HUDEP-2 (cell line): ENCODE measurements around the gene THSD1.
"Not testable (repeated sequence)": the region's sequence is repeated elsewhere in the genome, so short reads cannot be mapped to it uniquely, and the experiment has no call there.

Experiments used
- DNase-seq, 76 experiments: peaks; one replicate each; lab custom pipeline; 2025; ENCODE audit not compliant: unreplicated experiment in 76 of 76; lab: John Stamatoyannopoulos, UW

The THSD1 gene

GRCh38 chr13:52361225-52361624 is 44.7 kb downstream of the THSD1 start:
- DNase-seq, result peak in 2 of 76 experiments; percentile 1 to 8

- DNase-seq, result no peak
These were observed 46.4 kb downstream of the THSD1 start for GRCh38 chr13:52359534-52359933.

DNA sequence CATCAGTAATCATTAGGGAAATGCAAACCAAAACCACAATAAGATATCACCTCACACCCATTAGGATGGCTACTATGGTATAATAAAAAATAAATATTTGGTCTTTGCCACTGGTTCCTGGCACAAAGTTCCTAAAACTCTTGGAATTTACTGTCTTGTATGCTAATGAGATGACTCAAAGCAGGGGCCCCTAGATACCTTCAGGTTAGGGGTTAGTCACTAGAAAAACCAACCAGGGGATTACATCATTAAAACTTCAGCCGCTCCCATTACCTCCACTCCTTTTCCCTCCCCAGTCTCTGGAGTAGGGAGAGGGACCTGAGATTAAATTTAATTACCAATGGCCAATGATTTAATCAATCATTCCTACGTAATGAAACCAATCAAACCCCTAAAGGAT is 49.6 kb downstream of the THSD1 start:
- DNase-seq, result no peak

GRCh38 chr13:52353193-52353592 is 52.8 kb downstream of the THSD1 start:
- DNase-seq, result no peak

GRCh38 chr13:52348983-52349780 is 56.8 kb downstream of the THSD1 start:
- peak in 5 of 76 experiments; percentile 2 to 19 (median 12) for DNase-seq

- DNase-seq, result no peak
These were observed 57.9 kb downstream of the THSD1 start for GRCh38 chr13:52348071-52348470.

GRCh38 chr13:52345631-52346251 is 60.2 kb downstream of the THSD1 start:
- no peak for DNase-seq

- DNase-seq, result no peak
These were observed 60.9 kb downstream of the THSD1 start for GRCh38 chr13:52345048-52345447.

- DNase-seq, result no peak
These were observed 61.9 kb downstream of the THSD1 start for GRCh38 chr13:52344108-52344507.

GRCh38 chr13:52342203-52342602 is 63.8 kb downstream of the THSD1 start:
- DNase-seq, result not testable (repeated sequence)

DNA sequence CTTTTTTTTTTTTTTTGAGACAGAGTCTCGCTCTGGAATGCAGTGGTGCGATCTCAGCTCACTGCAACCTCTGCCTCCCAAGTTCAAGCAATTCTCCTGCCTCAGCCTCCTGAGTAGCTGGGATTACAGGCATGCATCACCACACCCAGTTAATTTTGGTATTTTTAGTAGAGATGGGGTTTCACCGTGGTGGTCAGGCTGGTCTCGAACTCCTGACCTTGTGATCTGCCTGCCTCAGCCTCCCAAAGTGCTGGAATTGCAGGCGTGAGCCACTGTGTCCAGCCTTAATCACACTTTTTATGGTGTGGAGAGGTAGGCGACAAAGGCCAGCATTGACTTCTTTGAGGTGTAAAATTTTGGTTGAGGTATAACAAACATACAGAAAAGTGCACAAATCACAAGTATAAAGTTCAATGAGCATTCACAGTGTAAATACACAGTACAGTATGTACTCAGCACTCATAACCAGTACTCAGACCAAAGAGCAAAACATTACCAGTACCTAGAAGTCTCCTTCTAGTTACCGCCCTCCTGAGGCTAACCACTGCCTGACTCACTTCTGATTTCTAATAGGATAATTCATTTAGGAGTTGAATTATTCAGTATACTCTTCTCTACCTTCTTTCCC is 68.0 kb downstream of the THSD1 start:
- peak in 3 of 76 experiments; percentile 2 to 9 (median 2) for DNase-seq

GRCh38 chr13:52334107-52334506 is 71.9 kb downstream of the THSD1 start:
- DNase-seq, result not testable (repeated sequence)

GRCh38 chr13:52331844-52332243 is 74.1 kb downstream of the THSD1 start:
- not testable (repeated sequence) for DNase-seq
